ENCODE data around the gene MEGF8. TPM values are rescaled to one million over a fixed set of nuclear protein-coding genes. Genes with fewer than 3 reads are reported as not detected.

Gene MEGF8
- total and polyA plus RNA-seq, 4 donors, result 1.2 to 13.7 (median 9.4) TPM

DNA sequence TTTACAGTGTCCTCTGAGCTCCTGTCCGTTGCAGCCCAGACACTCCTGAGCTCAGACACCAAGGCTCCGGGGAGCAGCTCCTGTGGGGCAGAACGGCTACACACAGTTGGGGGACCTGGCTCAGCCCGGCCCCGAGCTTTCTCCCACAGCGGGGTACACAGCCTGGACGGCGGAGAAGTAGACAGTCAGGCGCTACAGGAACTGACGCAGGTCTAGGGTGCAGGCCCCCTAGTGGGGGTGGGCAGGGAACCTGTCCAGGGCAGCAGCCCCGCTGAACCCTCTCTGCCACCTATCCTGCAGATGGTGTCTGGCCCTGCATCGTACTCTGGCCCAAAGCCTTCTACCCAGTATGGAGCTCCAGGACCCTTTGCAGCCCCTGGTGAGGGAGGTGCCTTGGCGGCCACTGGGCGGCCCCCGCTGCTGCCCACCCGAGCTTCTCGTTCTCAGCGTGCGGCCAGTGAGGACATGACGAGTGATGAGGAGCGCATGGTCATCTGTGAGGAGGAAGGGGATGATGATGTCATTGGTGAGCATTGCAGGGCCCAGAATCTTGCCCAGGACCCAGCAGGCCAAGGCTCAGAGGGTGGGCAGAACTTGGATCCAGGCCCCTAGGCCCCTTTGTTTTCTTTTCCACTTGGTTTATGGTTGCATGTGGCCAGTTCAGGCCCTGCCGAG lies 36.4 kb upstream of the MEGF8 start:
- Histone ChIP-seq H3K36me3 (ENCODE audit: control insufficient read depth in 4 of 4, insufficient read depth in 3 of 4, low read depth in 1 of 4, low read length in 3 of 4) (peaks cover 22 to 71% (median 40%) of the 10 kb centered on the region in 4 donors), H3K27ac (ENCODE audit: low read depth in 1 of 2, low read length in 2 of 2) (no peak overlapping the region), H3K9ac (ENCODE audit: low read depth in 1 of 2, low read length in 2 of 2) (no peak overlapping the region), H3K9me3 (ENCODE audit: control insufficient read depth in 4 of 4, low read length in 3 of 4) (no peaks in the 10 kb centered on the region), H3K4me3 (ENCODE audit: low read depth in 1 of 3, low read length in 3 of 3) (no peak overlapping the region), H3K4me1 (ENCODE audit: control insufficient read depth in 4 of 4, insufficient read depth in 4 of 4, low read length in 3 of 4) (peaks cover 7 to 20% (median 17%) of the 10 kb centered on the region in 4 donors), H3K27me3 (ENCODE audit: control insufficient read depth in 4 of 4, insufficient read depth in 4 of 4, low read length in 3 of 4) (no peaks in the 10 kb centered on the region)
- WGBS, result 94% methylated on average over 22 of the region's 22 CpGs
- no peak for TF ChIP-seq SP1 (IDR thresholded peaks at IDR 0.05)
- no peak for TF ChIP-seq GABPA (IDR thresholded peaks at IDR 0.05 in 1 of 2, conservative IDR thresholded peaks at IDR 0.05 in 1 of 2)
- TF ChIP-seq JUND (IDR thresholded peaks at IDR 0.05), result no peak
- no peak for TF ChIP-seq RAD21 (IDR thresholded peaks at IDR 0.05)
- TF ChIP-seq, protein P1, sequence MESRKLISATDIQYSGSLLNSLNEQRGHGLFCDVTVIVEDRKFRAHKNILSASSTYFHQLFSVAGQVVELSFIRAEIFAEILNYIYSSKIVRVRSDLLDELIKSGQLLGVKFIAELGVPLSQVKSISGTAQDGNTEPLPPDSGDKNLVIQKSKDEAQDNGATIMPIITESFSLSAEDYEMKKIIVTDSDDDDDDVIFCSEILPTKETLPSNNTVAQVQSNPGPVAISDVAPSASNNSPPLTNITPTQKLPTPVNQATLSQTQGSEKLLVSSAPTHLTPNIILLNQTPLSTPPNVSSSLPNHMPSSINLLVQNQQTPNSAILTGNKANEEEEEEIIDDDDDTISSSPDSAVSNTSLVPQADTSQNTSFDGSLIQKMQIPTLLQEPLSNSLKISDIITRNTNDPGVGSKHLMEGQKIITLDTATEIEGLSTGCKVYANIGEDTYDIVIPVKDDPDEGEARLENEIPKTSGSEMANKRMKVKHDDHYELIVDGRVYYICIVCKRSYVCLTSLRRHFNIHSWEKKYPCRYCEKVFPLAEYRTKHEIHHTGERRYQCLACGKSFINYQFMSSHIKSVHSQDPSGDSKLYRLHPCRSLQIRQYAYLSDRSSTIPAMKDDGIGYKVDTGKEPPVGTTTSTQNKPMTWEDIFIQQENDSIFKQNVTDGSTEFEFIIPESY (IDR thresholded peaks at IDR 0.05), result no peak
- TF ChIP-seq FOXA2 (IDR thresholded peaks at IDR 0.05), result no peak
- TF ChIP-seq NR2F2 (IDR thresholded peaks at IDR 0.05), result no peak
- no peak for TF ChIP-seq HNF4G (IDR thresholded peaks at IDR 0.05)
- TF ChIP-seq, protein P2, sequence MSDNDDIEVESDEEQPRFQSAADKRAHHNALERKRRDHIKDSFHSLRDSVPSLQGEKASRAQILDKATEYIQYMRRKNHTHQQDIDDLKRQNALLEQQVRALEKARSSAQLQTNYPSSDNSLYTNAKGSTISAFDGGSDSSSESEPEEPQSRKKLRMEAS (IDR thresholded peaks at IDR 0.05), result no peak
- no peak for TF ChIP-seq TAF1 (conservative IDR thresholded peaks at IDR 0.05)
- no peak for TF ChIP-seq YY1 (IDR thresholded peaks at IDR 0.05)
- TF ChIP-seq, protein P3, sequence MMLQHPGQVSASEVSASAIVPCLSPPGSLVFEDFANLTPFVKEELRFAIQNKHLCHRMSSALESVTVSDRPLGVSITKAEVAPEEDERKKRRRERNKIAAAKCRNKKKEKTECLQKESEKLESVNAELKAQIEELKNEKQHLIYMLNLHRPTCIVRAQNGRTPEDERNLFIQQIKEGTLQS (IDR thresholded peaks at IDR 0.05), result no peak
- TF ChIP-seq, protein P4, sequence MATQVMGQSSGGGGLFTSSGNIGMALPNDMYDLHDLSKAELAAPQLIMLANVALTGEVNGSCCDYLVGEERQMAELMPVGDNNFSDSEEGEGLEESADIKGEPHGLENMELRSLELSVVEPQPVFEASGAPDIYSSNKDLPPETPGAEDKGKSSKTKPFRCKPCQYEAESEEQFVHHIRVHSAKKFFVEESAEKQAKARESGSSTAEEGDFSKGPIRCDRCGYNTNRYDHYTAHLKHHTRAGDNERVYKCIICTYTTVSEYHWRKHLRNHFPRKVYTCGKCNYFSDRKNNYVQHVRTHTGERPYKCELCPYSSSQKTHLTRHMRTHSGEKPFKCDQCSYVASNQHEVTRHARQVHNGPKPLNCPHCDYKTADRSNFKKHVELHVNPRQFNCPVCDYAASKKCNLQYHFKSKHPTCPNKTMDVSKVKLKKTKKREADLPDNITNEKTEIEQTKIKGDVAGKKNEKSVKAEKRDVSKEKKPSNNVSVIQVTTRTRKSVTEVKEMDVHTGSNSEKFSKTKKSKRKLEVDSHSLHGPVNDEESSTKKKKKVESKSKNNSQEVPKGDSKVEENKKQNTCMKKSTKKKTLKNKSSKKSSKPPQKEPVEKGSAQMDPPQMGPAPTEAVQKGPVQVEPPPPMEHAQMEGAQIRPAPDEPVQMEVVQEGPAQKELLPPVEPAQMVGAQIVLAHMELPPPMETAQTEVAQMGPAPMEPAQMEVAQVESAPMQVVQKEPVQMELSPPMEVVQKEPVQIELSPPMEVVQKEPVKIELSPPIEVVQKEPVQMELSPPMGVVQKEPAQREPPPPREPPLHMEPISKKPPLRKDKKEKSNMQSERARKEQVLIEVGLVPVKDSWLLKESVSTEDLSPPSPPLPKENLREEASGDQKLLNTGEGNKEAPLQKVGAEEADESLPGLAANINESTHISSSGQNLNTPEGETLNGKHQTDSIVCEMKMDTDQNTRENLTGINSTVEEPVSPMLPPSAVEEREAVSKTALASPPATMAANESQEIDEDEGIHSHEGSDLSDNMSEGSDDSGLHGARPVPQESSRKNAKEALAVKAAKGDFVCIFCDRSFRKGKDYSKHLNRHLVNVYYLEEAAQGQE (IDR thresholded peaks at IDR 0.05), result no peak
- TF ChIP-seq FOXA1 (IDR thresholded peaks at IDR 0.05), result no peak
- DNase-seq (ENCODE audit: low spot score), result no peak

DNA sequence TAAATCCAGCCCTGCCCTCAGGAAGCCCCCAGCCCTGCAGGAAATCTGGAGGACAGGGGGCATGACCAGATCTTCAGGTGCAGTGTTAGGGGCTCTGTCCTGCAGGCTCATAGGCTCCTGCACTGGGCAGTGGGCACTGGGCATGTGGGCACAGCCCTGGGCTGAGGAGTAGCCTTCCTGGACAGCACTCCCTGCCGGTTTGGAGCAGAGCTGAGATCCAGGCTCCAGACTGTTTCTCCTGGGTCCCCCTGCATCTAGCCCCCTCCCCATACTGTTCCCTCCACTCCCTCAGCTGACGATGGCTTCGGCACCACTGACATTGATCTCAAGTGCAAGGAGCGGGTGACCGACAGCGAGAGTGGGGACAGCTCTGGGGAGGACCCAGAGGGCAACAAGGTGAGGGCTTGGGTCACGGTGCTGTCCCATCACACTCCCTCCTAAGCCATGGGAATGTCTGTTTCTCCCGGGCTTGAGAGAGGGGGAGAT lies 35.8 kb upstream of the MEGF8 start:
- TF ChIP-seq, protein P1 (IDR thresholded peaks at IDR 0.05), result no peak
- no peak for TF ChIP-seq HNF4G (IDR thresholded peaks at IDR 0.05)
- no peak for TF ChIP-seq HNF4A (conservative IDR thresholded peaks at IDR 0.05)
- no peak for TF ChIP-seq SP1 (IDR thresholded peaks at IDR 0.05)
- TF ChIP-seq FOXA2 (IDR thresholded peaks at IDR 0.05), result no peak
- no peak for TF ChIP-seq GABPA (IDR thresholded peaks at IDR 0.05 in 1 of 2, conservative IDR thresholded peaks at IDR 0.05 in 1 of 2)
- TF ChIP-seq JUND (IDR thresholded peaks at IDR 0.05), result no peak
- TF ChIP-seq EGR1 (IDR thresholded peaks at IDR 0.05; ENCODE audit: low read depth in 2 of 2), result no peak
- TF ChIP-seq, protein P5, sequence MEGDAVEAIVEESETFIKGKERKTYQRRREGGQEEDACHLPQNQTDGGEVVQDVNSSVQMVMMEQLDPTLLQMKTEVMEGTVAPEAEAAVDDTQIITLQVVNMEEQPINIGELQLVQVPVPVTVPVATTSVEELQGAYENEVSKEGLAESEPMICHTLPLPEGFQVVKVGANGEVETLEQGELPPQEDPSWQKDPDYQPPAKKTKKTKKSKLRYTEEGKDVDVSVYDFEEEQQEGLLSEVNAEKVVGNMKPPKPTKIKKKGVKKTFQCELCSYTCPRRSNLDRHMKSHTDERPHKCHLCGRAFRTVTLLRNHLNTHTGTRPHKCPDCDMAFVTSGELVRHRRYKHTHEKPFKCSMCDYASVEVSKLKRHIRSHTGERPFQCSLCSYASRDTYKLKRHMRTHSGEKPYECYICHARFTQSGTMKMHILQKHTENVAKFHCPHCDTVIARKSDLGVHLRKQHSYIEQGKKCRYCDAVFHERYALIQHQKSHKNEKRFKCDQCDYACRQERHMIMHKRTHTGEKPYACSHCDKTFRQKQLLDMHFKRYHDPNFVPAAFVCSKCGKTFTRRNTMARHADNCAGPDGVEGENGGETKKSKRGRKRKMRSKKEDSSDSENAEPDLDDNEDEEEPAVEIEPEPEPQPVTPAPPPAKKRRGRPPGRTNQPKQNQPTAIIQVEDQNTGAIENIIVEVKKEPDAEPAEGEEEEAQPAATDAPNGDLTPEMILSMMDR (IDR thresholded peaks at IDR 0.05; ENCODE audit: low read depth, low read length, missing input control), result no peak
- Histone ChIP-seq H3K4me3 (ENCODE audit: low read depth in 1 of 3, low read length in 3 of 3) (no peak overlapping the region), H3K9me3 (ENCODE audit: control insufficient read depth in 4 of 4, low read length in 3 of 4) (no peaks in the 10 kb centered on the region), H3K27ac (ENCODE audit: low read depth in 1 of 2, low read length in 2 of 2) (no peak overlapping the region), H3K36me3 (ENCODE audit: control insufficient read depth in 4 of 4, insufficient read depth in 3 of 4, low read depth in 1 of 4, low read length in 3 of 4) (peaks cover 27 to 77% (median 42%) of the 10 kb centered on the region in 4 donors), H3K27me3 (ENCODE audit: control insufficient read depth in 4 of 4, insufficient read depth in 4 of 4, low read length in 3 of 4) (no peaks in the 10 kb centered on the region), H3K9ac (ENCODE audit: low read depth in 1 of 2, low read length in 2 of 2) (no peak overlapping the region), H3K4me1 (ENCODE audit: control insufficient read depth in 4 of 4, insufficient read depth in 4 of 4, low read length in 3 of 4) (peaks cover 6 to 18% (median 16%) of the 10 kb centered on the region in 4 donors)
- no peak for DNase-seq (ENCODE audit: low spot score)
- 89% methylated on average over 8 of the region's 8 CpGs for WGBS

Data from liver (tissue), 9 donors.